Measurements from ENCODE around the gene ADAMTSL5.

Gene ADAMTSL5

GRCh38 chr19:1502433-1503088 is 10.3 kb downstream of the ADAMTSL5 start:
- TF ChIP-seq MAX (IDR thresholded peaks at IDR 0.05), result no peak
- TF ChIP-seq RAD21 (IDR thresholded peaks at IDR 0.05; ENCODE audit: low read depth), result no peak
- no peak for TF ChIP-seq CEBPB (IDR thresholded peaks at IDR 0.05)
- TF ChIP-seq TAF1 (IDR thresholded peaks at IDR 0.05; ENCODE audit: low read depth), result no peak
- no peak for TF ChIP-seq FOXM1 (IDR thresholded peaks at IDR 0.05; ENCODE audit: borderline replicate concordance, low read depth)
- TF ChIP-seq NFIC (IDR thresholded peaks at IDR 0.05), result no peak
- TF ChIP-seq TEAD4 (IDR thresholded peaks at IDR 0.05), result no peak
- no peak for TF ChIP-seq EP300 (IDR thresholded peaks at IDR 0.05; ENCODE audit: borderline replicate concordance)

GRCh38 chr19:1501200-1501595 is 11.6 kb downstream of the ADAMTSL5 start:
- TF ChIP-seq MAX (IDR thresholded peaks at IDR 0.05) (no peak), FOXM1 (IDR thresholded peaks at IDR 0.05; ENCODE audit: borderline replicate concordance, low read depth) (no peak)

GRCh38 chr19:1497578-1498235 is 15.1 kb downstream of the ADAMTSL5 start:
- TF ChIP-seq TAF1 (IDR thresholded peaks at IDR 0.05; ENCODE audit: low read depth) (no peak), RAD21 (IDR thresholded peaks at IDR 0.05; ENCODE audit: low read depth) (no peak), REST (IDR thresholded peaks at IDR 0.05; ENCODE audit: low read depth) (no peak), NFIC (IDR thresholded peaks at IDR 0.05) (no peak), TEAD4 (IDR thresholded peaks at IDR 0.05) (no peak), CREB1 (IDR thresholded peaks at IDR 0.05; ENCODE audit: low read depth) (no peak), EGR1 (IDR thresholded peaks at IDR 0.05) (no peak), TCF12 (IDR thresholded peaks at IDR 0.05; ENCODE audit: low read depth) (no peak), MAX (IDR thresholded peaks at IDR 0.05) (no peak), ZBTB7A (IDR thresholded peaks at IDR 0.05; ENCODE audit: low read depth) (no peak)

GRCh38 chr19:1496714-1497577 is 15.9 kb downstream of the ADAMTSL5 start:
- TF ChIP-seq RAD21 (IDR thresholded peaks at IDR 0.05; ENCODE audit: low read depth) (no peak), ZBTB7A (IDR thresholded peaks at IDR 0.05; ENCODE audit: low read depth) (no peak), EP300 (IDR thresholded peaks at IDR 0.05; ENCODE audit: borderline replicate concordance) (no peak), MAX (IDR thresholded peaks at IDR 0.05) (no peak), REST (IDR thresholded peaks at IDR 0.05; ENCODE audit: low read depth) (no peak), CREB1 (IDR thresholded peaks at IDR 0.05; ENCODE audit: low read depth) (no peak), USF1 (IDR thresholded peaks at IDR 0.05) (no peak), TEAD4 (IDR thresholded peaks at IDR 0.05) (no peak), NFIC (IDR thresholded peaks at IDR 0.05) (no peak)

- TF ChIP-seq CREB1 (IDR thresholded peaks at IDR 0.05; ENCODE audit: low read depth) (no peak), EGR1 (IDR thresholded peaks at IDR 0.05) (no peak), NFIC (IDR thresholded peaks at IDR 0.05) (no peak), USF1 (IDR thresholded peaks at IDR 0.05) (no peak), YY1 (IDR thresholded peaks at IDR 0.05; ENCODE audit: low read depth) (no peak), FOXM1 (IDR thresholded peaks at IDR 0.05; ENCODE audit: borderline replicate concordance, low read depth) (no peak), ZBTB7A (IDR thresholded peaks at IDR 0.05; ENCODE audit: low read depth) (no peak), REST (IDR thresholded peaks at IDR 0.05; ENCODE audit: low read depth) (no peak), MAX (IDR thresholded peaks at IDR 0.05) (no peak)
Measured at GRCh38 chr19:1495799-1496713, 16.8 kb downstream of the ADAMTSL5 start.
